K562 treated with DMSO at 1 percent for 48 hours (cell line): ENCODE measurements around the gene RPL3. TPM values are rescaled to one million over a fixed set of nuclear protein-coding genes. Genes with fewer than 3 reads are reported as not detected.

Source experiments
- total RNA-seq: library from RNA; unstranded; fragments of 300-600 nt; gene quantifications from 2 replicates; pipeline ENCODE4 v1.2.3, GENCODE V29; 2022; ENCODE audit warnings: low replicate concordance; ENCODE audit errors: extremely low read depth

RPL3 gene
- total RNA-seq = 2,239 and 3,930 TPM in 2 replicates

DNA sequence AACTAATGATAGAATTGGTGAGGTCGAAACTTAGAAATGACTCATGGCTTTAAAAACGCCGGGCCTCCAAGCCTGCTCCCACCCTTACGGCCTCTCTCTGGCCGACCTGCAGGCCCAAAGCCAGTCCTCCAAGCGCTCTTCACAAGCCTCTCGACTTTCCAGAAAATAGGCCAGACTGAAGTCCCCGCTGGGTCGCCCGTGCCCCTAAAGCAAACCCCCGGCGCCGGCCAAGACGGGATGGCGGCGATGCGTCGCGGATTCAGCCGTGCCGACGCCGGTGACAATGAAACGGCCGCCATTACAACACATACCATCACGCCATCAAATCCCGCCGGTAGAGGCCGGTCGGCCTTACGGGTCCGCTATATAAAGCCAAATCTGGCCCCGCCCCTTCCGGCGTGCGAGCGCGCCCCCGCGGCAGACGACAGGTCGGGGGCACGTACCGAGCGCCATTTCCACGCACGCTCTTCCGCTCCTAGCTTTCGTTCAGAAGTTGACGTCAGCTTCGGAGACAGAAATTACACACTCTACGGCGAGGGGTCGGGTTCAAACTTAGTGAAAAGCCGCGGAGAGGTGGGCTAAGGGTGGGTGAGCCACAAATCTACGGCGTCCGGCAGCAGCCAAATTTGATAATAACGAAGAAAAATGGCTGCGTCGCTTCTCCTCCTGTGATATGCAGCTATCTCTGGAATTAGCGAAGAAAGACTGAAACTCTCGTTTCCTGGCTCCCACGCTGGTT, at the start of gene RPL3:
RPL3 (minus strand) TSS at position 340 of the 739 bp plus-strand sequence; CDS start at position 314, 26 bp downstream.

DNA sequence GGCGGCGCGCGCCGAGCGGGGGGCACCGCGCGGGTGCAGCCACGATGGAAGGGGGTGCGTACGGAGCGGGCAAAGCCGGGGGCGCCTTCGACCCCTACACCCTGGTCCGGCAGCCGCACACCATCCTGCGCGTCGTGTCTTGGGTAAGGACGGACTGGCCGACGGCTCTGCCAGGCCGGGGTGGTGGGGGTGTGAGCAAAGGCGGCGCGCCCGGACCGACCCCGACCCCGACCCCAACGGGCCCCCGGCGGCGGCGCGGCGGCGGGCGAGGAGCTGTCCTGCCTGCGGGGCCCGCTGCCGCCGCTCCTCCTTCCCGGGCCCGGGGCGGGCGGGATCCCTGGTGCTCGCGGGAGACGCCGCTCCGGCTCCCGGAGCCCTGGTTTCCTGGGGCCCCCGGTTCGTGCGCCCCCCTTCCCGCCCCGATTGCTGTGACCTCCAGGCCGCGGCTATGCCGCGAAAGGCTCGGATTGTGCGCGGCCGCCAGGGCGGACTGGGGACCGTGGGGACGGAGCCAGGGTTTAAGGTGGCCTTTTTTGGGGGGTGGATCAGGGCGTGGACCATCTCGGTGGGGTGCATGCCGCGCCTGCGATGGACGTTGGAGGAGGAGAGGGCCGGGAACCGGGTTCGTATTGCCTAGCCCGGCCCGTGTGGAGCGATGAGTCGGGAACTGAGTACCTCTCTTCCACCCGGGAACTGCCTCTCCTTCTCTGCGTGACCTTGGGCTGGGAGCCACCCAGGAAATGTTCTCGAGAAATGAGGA, 30.7 kb upstream of the RPL3 start, which contains the start of gene SYNGR1:
SYNGR1 (plus strand) TSS at position 25 of the 760 bp plus-strand sequence; CDS start at position 45, 20 bp downstream.

Other genes starting within 250 kb of the RPL3 start
- not detected in 2 replicates for gene APOBEC3G, start 242.3 kb downstream of the RPL3 start, total RNA-seq
- not detected in 2 replicates for gene APOBEC3H, start 222.4 kb downstream of the RPL3 start, total RNA-seq
- not detected in 2 replicates for gene CBX7, start 166.9 kb downstream of the RPL3 start, total RNA-seq
- not detected in 2 replicates for gene PDGFB, start 74.6 kb downstream of the RPL3 start, total RNA-seq
- gene SYNGR1, start 30.4 kb upstream of the RPL3 start, total RNA-seq = not detected in 2 replicates
- not detected in 2 replicates for gene TAB1, start 80.2 kb upstream of the RPL3 start, total RNA-seq
- gene MGAT3, start 137.4 kb upstream of the RPL3 start, total RNA-seq = not detected in 2 replicates
- gene MIEF1, start 182.7 kb upstream of the RPL3 start, total RNA-seq = not detected in 2 replicates
- gene ATF4, start 200.9 kb upstream of the RPL3 start, total RNA-seq = 260 TPM in 1 of 2 replicates, not detected in the other
- not detected in 2 replicates for gene RPS19BP1, start 213.1 kb upstream of the RPL3 start, total RNA-seq